Hypothalamus (tissue), 51 donors: ENCODE measurements around the gene FBF1.
"Not testable (repeated sequence)": the region's sequence is repeated elsewhere in the genome, so short reads cannot be mapped to it uniquely, and the experiment has no call there.

Experiments used
- DNase-seq, 51 donors: peaks; one replicate each; lab custom pipeline; 2025; lab: John Stamatoyannopoulos, UW

Gene FBF1

DNA sequence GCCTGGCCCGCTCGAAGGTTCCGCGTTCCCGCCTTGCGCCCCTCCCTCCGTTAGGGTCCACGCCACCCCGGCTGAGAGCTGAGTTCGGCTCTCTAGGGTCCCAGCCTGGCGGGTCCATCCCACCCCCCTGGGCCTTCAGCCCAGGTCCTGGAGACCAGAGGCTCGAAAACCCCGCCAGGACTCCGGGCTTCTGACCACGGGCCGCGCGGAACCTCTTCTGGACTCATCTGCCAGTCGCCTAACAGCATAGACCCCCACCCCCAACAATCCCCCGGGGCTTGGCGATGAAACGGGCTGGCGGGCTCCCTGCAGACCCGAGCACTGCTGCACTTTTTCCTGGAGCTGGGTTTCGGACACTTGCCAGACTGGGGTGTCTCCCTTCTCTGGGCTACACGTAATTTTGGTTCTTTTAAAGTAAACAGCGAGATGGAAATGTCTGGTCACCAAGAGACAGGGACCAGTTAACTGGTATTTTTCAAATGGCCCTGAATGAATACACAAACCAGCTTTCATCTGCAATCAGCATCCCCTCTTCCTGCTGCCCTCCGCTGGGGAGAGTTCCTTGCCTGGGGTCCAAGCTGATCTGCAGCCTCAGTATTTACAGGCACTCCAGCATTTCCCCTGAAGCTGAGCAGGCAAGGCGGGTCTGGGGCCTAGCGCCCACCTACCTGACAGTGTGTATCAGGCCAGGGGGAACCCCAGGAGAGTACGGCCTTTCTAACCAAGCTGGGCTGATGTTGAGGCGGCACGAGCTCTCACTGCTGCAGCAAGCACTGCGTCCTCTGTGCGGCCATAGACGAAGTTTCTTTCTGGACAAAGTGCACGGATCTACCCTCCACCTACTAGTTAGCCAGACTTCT lies 43.5 kb downstream of the FBF1 start:
- peak in 5 of 51 donors; percentile 51 to 64 (median 60) for DNase-seq

- peak in 50 of 51 donors; percentile 26 to 87 (median 76) for DNase-seq
These were observed 44.3 kb downstream of the FBF1 start, which contains the start of gene TRIM65 for GRCh38 chr17:75896415-75897159. Gene TRIM65 (minus strand): TSS chr17:75896951. CDS start chr17:75896937, 14 bp downstream.

DNA sequence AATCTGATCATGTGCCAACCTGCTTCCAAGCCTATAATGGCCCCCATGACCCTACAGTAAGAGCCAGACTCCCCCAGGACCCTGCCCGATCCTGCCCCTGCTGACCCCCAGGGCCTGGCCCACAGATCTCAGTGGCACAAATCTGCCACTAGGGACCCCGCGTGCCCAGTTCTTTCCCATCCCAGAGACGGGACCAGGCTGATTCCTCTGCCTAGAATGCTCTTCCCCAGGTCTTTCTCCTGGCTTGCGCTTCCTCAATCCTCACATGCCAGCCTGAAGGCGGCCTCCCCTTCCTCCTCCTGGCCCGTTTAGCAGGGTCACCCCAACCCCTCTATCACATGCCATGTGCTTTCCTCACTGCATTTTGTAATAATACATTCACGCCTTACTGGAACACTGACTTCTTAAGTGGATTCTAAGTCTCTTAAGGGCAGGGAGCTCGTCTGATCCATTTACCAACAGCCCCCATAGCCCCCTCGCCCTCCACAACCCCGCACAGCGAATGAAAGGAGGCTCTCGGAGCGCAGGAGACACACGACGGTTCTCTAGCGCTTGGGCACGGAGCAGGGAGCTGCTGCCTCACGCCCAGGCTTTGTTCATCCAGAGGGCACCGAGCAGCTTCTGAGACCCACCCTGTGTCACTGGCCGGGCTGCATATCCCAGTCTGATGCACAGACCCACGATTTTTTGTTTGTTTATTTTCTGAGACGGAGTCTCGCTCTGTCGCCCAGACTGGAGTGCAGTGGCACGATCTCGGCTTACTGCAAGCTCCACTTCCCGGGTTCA lies 45.3 kb downstream of the FBF1 start:
- no peak for DNase-seq

DNA sequence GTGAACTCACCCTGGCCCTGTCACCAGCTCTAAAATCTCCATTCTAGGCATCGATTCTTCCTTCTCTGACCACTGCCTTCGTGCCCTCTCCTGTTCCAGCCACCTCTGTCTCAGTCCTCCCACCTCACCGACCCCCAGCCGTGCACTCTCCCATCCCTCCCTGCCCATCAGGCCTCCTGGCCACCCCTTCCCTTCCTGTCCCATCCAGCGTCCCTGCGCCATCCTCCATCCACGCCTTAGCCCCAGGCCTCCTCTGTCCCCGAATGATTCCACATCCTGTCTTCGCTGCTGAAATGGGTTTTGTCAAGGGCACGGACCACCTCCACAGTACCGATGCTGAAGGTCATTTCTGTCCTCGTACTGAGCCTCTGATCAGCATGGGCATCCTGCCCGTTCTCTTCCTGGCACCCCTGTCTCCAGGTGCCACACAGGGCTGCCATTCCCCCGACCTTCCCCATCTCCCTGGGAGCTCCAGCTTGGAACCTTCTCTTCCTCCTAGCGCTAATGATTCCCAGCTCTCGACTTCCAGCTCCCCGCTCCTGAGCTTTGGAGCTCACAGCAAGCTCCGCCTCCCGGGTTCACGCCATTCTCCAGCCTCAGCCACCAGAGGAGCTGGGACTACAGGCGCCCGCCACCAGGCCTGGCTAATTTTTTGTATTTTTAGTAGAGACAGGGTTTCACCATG lies 46.7 kb downstream of the FBF1 start:
- no peak for DNase-seq

DNA sequence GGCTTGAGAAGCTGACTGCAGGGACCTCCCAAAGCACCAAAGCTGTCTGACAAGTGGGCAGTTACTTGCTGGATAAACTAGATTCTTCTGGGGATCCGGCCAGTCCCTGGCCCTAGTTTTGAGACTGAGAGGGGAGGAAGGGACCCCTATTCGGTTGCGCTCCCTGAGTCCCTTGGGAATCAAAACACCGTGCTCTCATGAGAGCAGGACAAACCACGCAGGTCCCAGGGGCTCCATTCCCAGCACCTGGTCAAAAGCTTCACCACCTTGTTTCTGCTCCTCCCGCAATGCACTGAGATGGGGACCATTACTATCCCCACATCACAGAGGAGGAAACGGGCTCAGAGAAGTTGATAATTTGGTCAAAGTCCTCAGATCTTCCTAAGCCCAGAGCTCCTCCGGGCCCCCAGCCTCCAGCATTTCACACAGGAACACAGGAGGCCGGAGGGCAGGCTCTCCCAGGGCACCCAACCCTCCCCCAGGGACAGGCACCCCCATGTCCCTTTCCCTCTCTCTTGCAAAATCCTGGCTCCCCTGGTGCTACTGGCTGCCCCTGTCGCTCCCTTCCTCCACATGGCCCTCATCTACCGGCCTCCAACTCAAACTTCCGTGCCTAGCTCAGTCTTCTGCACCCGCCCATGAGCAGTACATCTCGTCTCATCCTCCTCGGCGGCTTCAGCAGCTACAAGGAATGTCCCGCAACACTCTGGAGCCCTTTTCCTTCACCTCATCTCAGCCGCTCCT lies 47.4 kb downstream of the FBF1 start:
- DNase-seq: no peak

DNA sequence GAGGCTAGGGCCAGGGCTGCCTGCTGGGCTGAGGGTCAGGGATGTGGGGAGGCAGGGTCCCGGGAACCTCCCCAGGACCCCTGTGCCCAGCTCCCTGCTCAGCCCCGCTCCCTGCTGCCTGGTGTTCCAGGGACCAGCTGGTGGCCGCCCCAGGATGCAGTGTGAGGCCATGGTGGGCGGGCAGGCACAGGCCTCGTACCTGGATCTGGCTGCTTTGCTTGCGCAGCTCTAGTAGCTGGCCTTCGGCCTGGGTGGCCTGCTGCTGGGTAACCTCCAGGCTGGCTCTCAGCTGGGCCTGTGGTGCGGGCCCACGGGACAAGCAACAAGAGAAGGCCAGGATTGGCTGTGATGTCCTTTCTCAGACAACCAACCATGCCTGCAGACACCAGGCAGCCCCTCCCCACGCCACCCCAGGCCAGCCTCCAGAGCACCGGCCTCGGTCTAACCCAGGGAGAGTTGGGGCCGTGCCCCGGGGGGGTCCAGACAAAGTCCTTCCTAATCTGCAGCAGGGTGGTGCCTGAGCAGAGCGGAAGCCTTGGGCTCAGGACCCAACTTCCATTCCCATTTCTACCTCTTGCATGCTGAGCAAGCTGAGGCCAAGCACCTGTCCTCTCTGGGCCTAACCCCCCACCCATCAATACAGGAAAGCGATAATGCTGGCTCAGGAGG lies 48.2 kb downstream of the FBF1 start:
- peak in 22 of 51 donors; percentile 18 to 81 (median 50) for DNase-seq

DNA sequence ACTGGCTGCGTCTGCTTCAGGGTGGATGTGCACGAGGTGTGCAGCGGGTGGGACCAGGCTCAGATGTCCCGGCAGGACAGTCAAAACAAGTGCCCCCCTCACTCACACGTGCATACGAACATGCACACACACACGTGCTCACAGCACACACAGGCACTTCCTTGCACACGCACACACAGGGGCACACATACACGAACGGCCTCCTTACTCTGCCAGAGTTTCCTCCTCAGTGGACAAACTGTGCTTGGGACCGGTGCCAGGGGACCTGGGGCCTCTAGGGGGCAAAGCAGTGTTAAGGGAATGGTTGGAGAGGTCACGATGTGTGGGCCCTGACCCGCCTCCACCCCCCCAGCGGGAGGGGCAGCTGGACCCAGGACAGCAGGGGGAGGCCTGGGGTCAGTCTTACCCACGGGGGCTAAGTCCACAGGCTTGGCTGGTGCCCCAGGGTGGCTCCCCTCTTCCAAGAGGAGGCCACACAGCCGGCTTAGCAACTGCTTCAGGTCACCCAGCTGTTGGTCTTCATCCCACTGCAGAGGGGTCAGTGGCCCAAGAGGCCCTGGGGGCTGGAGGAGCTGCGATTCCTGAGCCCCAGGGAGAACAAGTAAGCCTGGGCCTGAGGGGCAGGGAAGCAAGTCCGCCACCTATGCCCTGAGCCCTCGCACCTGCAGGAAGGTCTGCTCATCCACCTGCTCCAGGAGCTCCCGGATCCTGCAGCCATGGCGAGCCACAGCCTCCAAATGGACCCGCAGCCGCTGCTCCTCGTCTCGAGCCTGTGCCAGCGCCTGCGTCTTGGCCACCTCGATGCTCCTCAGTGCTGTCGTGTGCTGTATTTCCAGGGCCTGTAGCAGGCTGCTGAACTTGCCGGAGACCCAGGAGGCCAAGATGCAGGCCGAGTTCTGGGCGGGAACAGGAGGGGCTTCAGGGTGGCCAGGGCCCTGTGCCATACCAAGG lies 49.0 kb downstream of the FBF1 start:
- no peak for DNase-seq

- no peak for DNase-seq
These were observed 49.7 kb downstream of the FBF1 start for GRCh38 chr17:75891022-75891604.

DNA sequence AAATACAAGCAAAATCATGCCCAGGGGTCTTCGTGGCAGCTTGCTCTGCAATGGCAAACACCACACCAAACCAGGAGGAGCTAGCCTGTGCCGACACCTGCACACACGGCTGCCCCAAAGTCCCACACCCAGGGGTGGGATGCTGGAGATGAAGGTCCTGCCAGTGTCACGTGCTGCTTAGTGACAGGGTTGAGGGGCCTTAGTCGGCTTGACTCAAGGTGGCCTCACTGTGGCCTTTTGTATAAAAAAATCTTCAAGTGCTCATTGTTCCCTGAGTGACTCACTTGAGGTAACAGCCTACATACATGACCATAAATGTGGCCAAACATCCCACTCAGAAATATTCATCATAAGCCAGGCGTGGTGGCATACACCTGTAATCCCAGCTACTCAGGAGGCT lies 51.4 kb downstream of the FBF1 start:
- DNase-seq: no peak

DNA sequence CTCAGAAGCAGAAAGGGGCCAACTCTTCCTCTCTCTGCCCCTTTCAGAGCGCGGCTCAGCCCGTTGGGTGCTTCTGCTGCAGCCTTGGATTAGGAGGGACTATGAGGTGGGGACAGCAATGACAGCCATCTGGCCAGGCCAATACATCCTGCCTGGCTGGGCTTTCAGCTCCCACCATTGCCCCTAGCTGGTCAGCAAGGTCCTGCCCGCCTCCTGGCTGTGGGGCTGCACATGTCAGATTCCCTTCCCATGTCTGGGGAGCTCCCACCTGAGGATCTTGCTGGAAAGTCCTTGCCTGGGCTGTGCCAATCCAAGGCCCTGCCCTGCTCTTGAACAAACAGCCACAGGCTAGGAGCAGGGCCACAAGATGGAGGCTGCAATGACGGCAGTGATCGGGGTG lies 52.4 kb downstream of the FBF1 start:
- no peak for DNase-seq

GRCh38 chr17:75885860-75886259 lies 55.0 kb downstream of the FBF1 start:
- not testable (repeated sequence) for DNase-seq

- no peak for DNase-seq
These were observed 55.4 kb downstream of the FBF1 start for GRCh38 chr17:75885431-75885830.

DNA sequence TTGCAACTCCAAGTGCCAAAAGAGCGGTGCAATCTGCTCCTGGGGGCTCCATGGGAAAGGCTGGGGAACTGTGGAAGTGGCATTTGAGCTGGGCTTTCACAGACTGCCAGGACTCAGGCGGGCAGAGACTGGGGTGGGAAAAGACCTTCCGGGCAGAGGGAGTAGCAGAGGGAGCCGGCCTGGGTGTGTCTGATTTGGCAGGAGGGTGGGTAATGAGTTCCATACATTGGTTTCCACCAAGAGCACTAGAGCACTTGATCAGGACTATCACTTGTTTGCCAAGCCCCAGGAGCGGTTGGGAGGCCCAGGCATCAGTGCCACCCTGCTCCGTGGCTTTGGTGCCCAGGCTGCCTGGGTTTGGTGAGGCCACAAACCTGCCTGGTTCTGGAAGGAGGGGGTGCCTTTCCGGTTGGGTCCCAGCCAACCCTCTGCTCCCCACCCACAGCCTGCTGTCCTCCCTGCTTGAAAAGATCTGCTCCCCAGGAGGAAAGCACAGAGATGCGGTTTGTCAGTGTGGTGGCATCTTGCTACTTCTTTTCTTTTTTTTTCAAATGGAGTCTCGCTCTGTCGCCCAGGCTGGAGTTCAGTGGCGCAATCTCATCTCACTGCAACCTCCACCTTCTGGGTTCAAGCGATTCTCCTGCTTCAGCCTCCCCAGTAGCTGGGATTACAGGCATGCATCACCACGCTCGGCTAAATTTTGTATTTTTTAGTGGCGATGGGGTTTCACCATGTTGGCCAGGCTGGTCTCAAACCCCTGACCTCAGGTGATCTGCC lies 59.0 kb downstream of the FBF1 start:
- no peak for DNase-seq

- DNase-seq: no peak
These were observed 60.6 kb downstream of the FBF1 start for GRCh38 chr17:75880266-75880665.

DNA sequence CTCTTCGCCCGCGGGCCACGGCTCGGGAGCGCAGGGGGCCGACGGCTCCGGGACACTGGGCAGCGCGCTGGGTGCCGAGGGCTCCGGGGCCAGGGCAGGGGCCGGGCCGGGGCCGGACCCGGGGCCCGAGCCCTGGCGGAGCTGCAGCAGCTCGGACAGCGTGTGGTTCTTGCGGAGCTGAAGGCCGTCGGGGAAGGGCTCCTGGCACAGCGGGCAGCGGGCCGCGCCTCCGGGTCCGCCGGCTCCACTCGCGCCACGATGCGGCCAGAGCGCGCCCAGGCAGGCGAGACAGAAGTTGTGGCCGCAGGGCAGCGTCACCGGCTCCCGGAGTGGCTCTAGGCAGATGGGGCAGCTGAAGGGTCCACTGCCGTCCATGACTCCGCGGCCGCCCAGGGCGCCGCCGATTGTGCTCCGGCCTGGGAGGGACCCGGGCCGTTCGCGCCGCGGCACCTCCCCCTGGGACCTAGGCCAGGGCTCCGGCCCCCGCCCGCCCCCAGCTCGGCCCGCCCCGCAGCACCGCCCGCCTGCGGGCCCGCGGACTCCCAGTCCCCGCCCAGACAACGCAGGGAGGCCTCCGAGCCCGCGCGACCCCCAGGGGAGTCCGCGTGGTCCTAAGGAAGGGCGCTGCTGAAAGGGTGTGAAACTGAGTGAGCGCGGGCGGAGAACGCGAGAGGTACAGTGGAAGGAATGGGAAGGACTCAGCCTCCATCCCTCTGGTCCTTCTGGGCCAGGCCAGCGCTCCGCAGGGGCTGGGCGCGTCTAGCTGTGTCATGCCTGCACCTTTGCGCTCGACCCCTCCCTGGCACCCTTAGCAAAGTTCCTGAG lies 62.5 kb downstream of the FBF1 start, which contains the start of gene TRIM47:
Gene TRIM47 (minus strand): TSS at position 408 of the 825 bp plus-strand sequence. CDS start 33 bp downstream, at position 375.
- DNase-seq: peak in 42 of 51 donors; percentile 20 to 81 (median 56)

DNA sequence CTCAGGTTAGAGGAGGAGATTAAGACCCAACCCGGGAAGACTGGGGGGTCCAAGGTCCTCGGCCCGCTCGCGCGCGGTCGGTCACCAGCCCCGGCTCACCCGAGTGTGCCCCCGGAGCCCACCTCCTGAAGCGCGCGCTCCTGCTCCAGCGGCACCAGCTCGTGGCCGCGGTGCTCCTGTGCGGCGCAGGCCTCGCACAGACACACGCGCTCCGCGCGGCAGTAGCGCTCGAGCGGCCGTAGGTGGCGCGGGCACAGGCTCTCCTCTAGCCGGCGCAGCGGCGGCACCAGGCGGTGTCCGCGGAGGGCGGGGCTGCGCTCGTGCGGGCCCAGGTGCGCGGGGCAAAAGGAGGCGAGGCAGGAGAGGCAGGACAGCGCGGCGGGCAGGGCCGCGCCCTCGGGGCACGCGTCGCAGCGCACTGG lies 63.1 kb downstream of the FBF1 start:
- DNase-seq: peak in 27 of 51 donors; percentile 19 to 74 (median 56)
